WTC11 (cell line): ENCODE results near the gene MUC2. TPM values are rescaled to one million over a fixed set of nuclear protein-coding genes. Genes with fewer than 3 reads are reported as not detected.

Experiments
- ATAC-seq: fragments of 200-7000 bp; cut with Tn5 transposase; 2 replicates; pipeline ENCODE4 v1.10.0; 2021; ENCODE audit warnings: mild to moderate bottlenecking, moderate library complexity
- CTCF ChIA-PET: fragments of 300-600 bp; sonication (Branson Sonifier 250); formaldehyde crosslinking; loops from one replicate; lab custom pipeline; 2021; ENCODE audit warnings: antibody characterized with exemption; lab: Charles Lee
- POLR2A ChIA-PET: fragments of 350-600 bp; sonication (Branson Sonifier 250); formaldehyde crosslinking; loops from one replicate; lab custom pipeline; 2021; ENCODE audit warnings: antibody characterized with exemption; lab: Charles Lee
- DNase-seq: peaks from one replicate; pipeline ENCODE4 v3.0.0; 2021; ENCODE audit warnings: low spot score
- H3K27ac Mint-ChIP-seq: 2 replicates; pipeline ENCODE4 v1.8.0; 2021; ENCODE audit warnings: mixed read lengths
- H3K27me3 Mint-ChIP-seq: 2 replicates; pipeline ENCODE4 v1.8.0; 2021; ENCODE audit warnings: low read depth, mild to moderate bottlenecking, moderate library complexity, mixed read lengths
- H3K36me3 Mint-ChIP-seq: 2 replicates; pipeline ENCODE4 v1.8.0; 2021; ENCODE audit warnings: mixed read lengths
- H3K4me1 Mint-ChIP-seq: 2 replicates; pipeline ENCODE4 v1.8.0; 2022; ENCODE audit warnings: mixed read lengths
- H3K4me3 Mint-ChIP-seq: 2 replicates; pipeline ENCODE4 v1.8.0; 2021; ENCODE audit warnings: mild to moderate bottlenecking, moderate library complexity, mixed read lengths
- H3K9me3 Mint-ChIP-seq: 2 replicates; pipeline ENCODE4 v1.8.0; 2021; ENCODE audit warnings: mixed read lengths
- AFF4 ChIP-seq: sonication (generic); formaldehyde crosslinking; IDR thresholded peaks from 2 replicates; pipeline ENCODE4 v1.8.1; 2023; ENCODE audit warnings: mild to moderate bottlenecking, missing genetic modification reagents, borderline replicate concordance
- E2F5 ChIP-seq: sonication (generic); formaldehyde crosslinking; IDR thresholded peaks from 2 replicates; pipeline ENCODE4 v1.8.1; 2022; ENCODE audit warnings: mild to moderate bottlenecking, moderate library complexity, missing genetic modification reagents
- ESRRA ChIP-seq: sonication (generic); formaldehyde crosslinking; IDR thresholded peaks from 2 replicates; pipeline ENCODE4 v1.8.1; 2022; ENCODE audit warnings: mild to moderate bottlenecking, missing genetic modification reagents, borderline replicate concordance
- FOXK1 ChIP-seq: sonication (generic); formaldehyde crosslinking; IDR thresholded peaks from 2 replicates; pipeline ENCODE4 v1.8.0; 2022; ENCODE audit warnings: mild to moderate bottlenecking, moderate library complexity, missing genetic modification reagents
- GTF2I ChIP-seq: fragments of 250-450 bp; sonication (Bioruptor Pico); conservative IDR thresholded peaks from 2 replicates; pipeline ENCODE4 v1.4.0; 2021; ENCODE audit warnings: mild to moderate bottlenecking
- MLX ChIP-seq: sonication (generic); formaldehyde crosslinking; IDR thresholded peaks from 2 replicates; pipeline ENCODE4 v1.8.1; 2023; ENCODE audit warnings: mild to moderate bottlenecking, missing genetic modification reagents, moderate library complexity
- MXD4 ChIP-seq: fragments of 250-450 bp; sonication (Bioruptor Pico); IDR thresholded peaks from 2 replicates; pipeline ENCODE4 v1.8.0; 2021; ENCODE audit warnings: mild to moderate bottlenecking, moderate library complexity, borderline replicate concordance
- MYBL2 ChIP-seq: sonication (generic); formaldehyde crosslinking; IDR thresholded peaks from 2 replicates; pipeline ENCODE4 v1.8.1; 2023; ENCODE audit warnings: mild to moderate bottlenecking, moderate library complexity, missing genetic modification reagents
- NFATC4 ChIP-seq: fragments of 250-450 bp; sonication (Bioruptor Pico); IDR thresholded peaks from 2 replicates; pipeline ENCODE4 v1.9.0; 2021; ENCODE audit warnings: mild to moderate bottlenecking
- NR1H2 ChIP-seq: sonication (generic); formaldehyde crosslinking; IDR thresholded peaks from 2 replicates; pipeline ENCODE4 v1.9.0; 2021; ENCODE audit warnings: mild to moderate bottlenecking, moderate library complexity, missing genetic modification reagents
- SP1 ChIP-seq: sonication (generic); formaldehyde crosslinking; conservative IDR thresholded peaks from 2 replicates; pipeline ENCODE4 v1.8.1; 2022; ENCODE audit warnings: missing genetic modification reagents
- ZNF219 ChIP-seq: sonication (generic); formaldehyde crosslinking; IDR thresholded peaks from 2 replicates; pipeline ENCODE4 v1.8.0; 2023; ENCODE audit warnings: missing genetic modification reagents, mild to moderate bottlenecking, borderline replicate concordance
- ZNF232 ChIP-seq: sonication (generic); formaldehyde crosslinking; IDR thresholded peaks from 2 replicates; pipeline ENCODE4 v1.8.0; 2022; ENCODE audit warnings: mild to moderate bottlenecking, missing genetic modification reagents
- ZNF281 ChIP-seq: sonication (generic); formaldehyde crosslinking; IDR thresholded peaks from 2 replicates; pipeline ENCODE4 v1.8.0; 2023; ENCODE audit warnings: mild to moderate bottlenecking, missing genetic modification reagents
- ZNF512 ChIP-seq: sonication (generic); formaldehyde crosslinking; IDR thresholded peaks from 2 replicates; pipeline ENCODE4 v1.8.1; 2022; ENCODE audit warnings: missing genetic modification reagents, borderline replicate concordance
- ZNF671 ChIP-seq: fragments of 250-450 bp; sonication (Bioruptor Pico); IDR thresholded peaks from 2 replicates; pipeline ENCODE4 v1.8.0; 2021; ENCODE audit warnings: mild to moderate bottlenecking
- total RNA-seq: library from RNA; stranded (reverse); gene quantifications from 3 replicates; pipeline ENCODE4 v1.2.3, GENCODE V29; 2021

The MUC2 gene
- total RNA-seq, 1 experiment from 2014 or later, result 0.22 TPM

GRCh38 chr11:1032310-1032891 lies 42.3 kb upstream of the MUC2 start (continued):
- TF ChIP-seq ZNF281, result no peak

- ChIA-PET POLR2A (no interaction called here), CTCF (interaction anchor here (1.1 to 1.2 kb wide), 2 partner anchors 18 to 135 kb away, joined by 4 to 5 read pairs; no protein-coding TSS in a partner anchor)
- peaks cover 6% of the 10 kb centered on the region for H3K9me3 Mint-ChIP-seq
- ATAC-seq, result no peak
- H3K4me3 Mint-ChIP-seq, result no peak overlapping the region
- no peaks in the 10 kb centered on the region for H3K27me3 Mint-ChIP-seq
- TF ChIP-seq MXD4 (CRISPR knock-in tag) (no peak), MLX (CRISPR knock-in tag) (no peak), AFF4 (CRISPR knock-in tag) (no peak), NFATC4 (no peak), NR1H2 (CRISPR knock-in tag) (no peak), ZNF232 (CRISPR knock-in tag) (no peak), FOXK1 (no peak), SP1 (CRISPR knock-in tag) (no peak), ESRRA (CRISPR knock-in tag) (no peak), MYBL2 (CRISPR knock-in tag) (no peak), GTF2I (CRISPR knock-in tag) (no peak), ZNF219 (CRISPR knock-in tag) (no peak), E2F5 (CRISPR knock-in tag) (no peak), ZNF671 (CRISPR knock-in tag) (no peak), ZNF512 (CRISPR knock-in tag) (no peak)
- H3K36me3 Mint-ChIP-seq, result no peaks in the 10 kb centered on the region
- no peak for DNase-seq
- no peaks in the 10 kb centered on the region for H3K4me1 Mint-ChIP-seq
- H3K27ac Mint-ChIP-seq, result no peak overlapping the region
Measured at GRCh38 chr11:1033016-1033798, 41.5 kb upstream of the MUC2 start.
